GM23248 (cell line): Measurements from ENCODE around the gene DNAI2. TPM values are rescaled to one million over a fixed set of nuclear protein-coding genes. Genes with fewer than 3 reads are reported as not detected.
"Not testable (repeated sequence)": the region's sequence is repeated elsewhere in the genome, so short reads cannot be mapped to it uniquely, and the experiment has no call there.

Experiments
- DNase-seq: peaks from one replicate; pipeline ENCODE4 v3.0.0-alpha.2; 2015
- H2AFZ ChIP-seq: fragments of 200-600 bp; sonication (generic); 2 replicates; pipeline ENCODE4 v1.6.1; 2016; ENCODE audit warnings: antibody characterized with exemption
- H3F3A ChIP-seq: fragments of 200-600 bp; sonication (generic); 2 replicates; pipeline ENCODE4 v1.6.1; 2016; ENCODE audit warnings: mild to moderate bottlenecking, antibody characterized with exemption, mixed run types; ENCODE audit not compliant: insufficient read depth
- H3K27ac ChIP-seq: fragments of 200-600 bp; sonication (generic); 2 replicates; pipeline ENCODE4 v1.5.1; 2016; ENCODE audit warnings: mild to moderate bottlenecking
- H3K27me3 ChIP-seq: fragments of 200-600 bp; sonication (generic); replicated peaks from 2 replicates; pipeline ENCODE4 v1.6.1; 2016; ENCODE audit warnings: mild to moderate bottlenecking; ENCODE audit not compliant: insufficient read depth
- H3K36me3 ChIP-seq: fragments of 200-600 bp; sonication (generic); 2 replicates; pipeline ENCODE4 v1.6.1; 2016; ENCODE audit warnings: low read depth, mild to moderate bottlenecking
- H3K4me1 ChIP-seq: fragments of 200-600 bp; sonication (generic); 2 replicates; pipeline ENCODE4 v1.6.1; 2016; ENCODE audit warnings: mild to moderate bottlenecking; ENCODE audit not compliant: insufficient read depth
- H3K4me2 ChIP-seq: fragments of 200-600 bp; sonication (generic); one replicate; pipeline ENCODE4 v1.6.1; 2016; ENCODE audit warnings: mild to moderate bottlenecking; ENCODE audit not compliant: unreplicated experiment
- H3K4me3 ChIP-seq: fragments of 200-600 bp; sonication (generic); 2 replicates; pipeline ENCODE4 v1.5.1; 2016; ENCODE audit warnings: mild to moderate bottlenecking
- H3K79me2 ChIP-seq: fragments of 200-600 bp; sonication (generic); 2 replicates; pipeline ENCODE4 v1.6.1; 2016; ENCODE audit warnings: mild to moderate bottlenecking; ENCODE audit not compliant: insufficient read depth
- H3K9ac ChIP-seq: fragments of 200-600 bp; sonication (generic); 2 replicates; pipeline ENCODE4 v1.6.1; 2016; ENCODE audit warnings: mild to moderate bottlenecking
- H3K9me2 ChIP-seq: fragments of 200-600 bp; sonication (generic); 2 replicates; pipeline ENCODE4 v1.6.1; 2016; ENCODE audit warnings: mixed run types, mild to moderate bottlenecking, moderate library complexity; ENCODE audit not compliant: insufficient read depth
- H3K9me3 ChIP-seq: fragments of 200-600 bp; sonication (generic); one replicate; pipeline ENCODE4 v1.6.1; 2017; ENCODE audit warnings: low read depth
- H4K20me1 ChIP-seq: fragments of 200-600 bp; sonication (generic); 2 replicates; pipeline ENCODE4 v1.6.0; 2016; ENCODE audit not compliant: insufficient read depth
- EZH2 ChIP-seq: fragments of 200-600 bp; sonication (generic); IDR thresholded peaks from 2 replicates; pipeline ENCODE4 v1.6.1; 2018; ENCODE audit warnings: antibody characterized with exemption, mild to moderate bottlenecking; ENCODE audit not compliant: insufficient read depth, poor library complexity, severe bottlenecking
- EZH2phosphoT487 ChIP-seq: fragments of 200-600 bp; sonication (generic); IDR thresholded peaks from 2 replicates; pipeline ENCODE4 v1.6.1; 2018; ENCODE audit warnings: antibody characterized with exemption, moderate library complexity, mild to moderate bottlenecking, low read depth; ENCODE audit not compliant: insufficient read depth
- WGBS, 2 experiments: methylation state at CpG; one replicate each; pipeline ENCODE4 v1.1.6; 2015 to 2017; ENCODE audit warnings: low lambda C conversion rate in 2 of 2, low coverage in 1 of 2; ENCODE audit errors: missing lambda C conversion rate in 2 of 2; 5-methylcytosine and 5-hydroxymethylcytosine counted together
- in situ Hi-C: fragments of 300-500 bp; cut with MboI; formaldehyde crosslinking; loops from 2 replicates; pipeline ENCODE4 v1.15.0; 2020
- polyA plus RNA-seq: library from polyadenylated mRNA; unstranded; fragments of >200 nt; fragmentation: Nextera tagmentation; extraction: Ambion mirVana; gene quantifications from 2 replicates; pipeline ENCODE4 v1.2.1, GENCODE V29; 2016
- total RNA-seq: library from RNA; depleted of rRNA; stranded (reverse); fragments of >200 nt; shearing (Covaris generic); gene quantifications from 2 replicates; pipeline ENCODE4 v1.2.3, GENCODE V29; 2014

Gene DNAI2
- total and polyA plus RNA-seq, 2 experiments from 2014 or later = not detected

- H3K27me3 ChIP-seq = peaks cover 42% of the 10 kb centered on the region
- H3K9ac ChIP-seq = no peak overlapping the region
- H3K4me2 ChIP-seq = no peak overlapping the region
- WGBS, 2 experiments = 59% methylated on average over 10 of the region's 10 CpGs
- H3F3A ChIP-seq = no peaks in the 10 kb centered on the region
- no peak for TF ChIP-seq EZH2
- no peak for TF ChIP-seq EZH2phosphoT487
- H4K20me1 ChIP-seq = no peaks in the 10 kb centered on the region
- H3K79me2 ChIP-seq = no peaks in the 10 kb centered on the region
- H3K9me3 ChIP-seq = no peaks in the 10 kb centered on the region
- no peak overlapping the region for H3K27ac ChIP-seq
- H3K36me3 ChIP-seq = no peaks in the 10 kb centered on the region
- DNase-seq = no peak
- H3K4me1 ChIP-seq = no peaks in the 10 kb centered on the region
- no peaks in the 10 kb centered on the region for H3K9me2 ChIP-seq
- no peak overlapping the region for H3K4me3 ChIP-seq
- in situ Hi-C loops = no loop called here
- no peak overlapping the region for H2AFZ ChIP-seq
Measured at GRCh38 chr17:74272731-74273201, 1.3 kb upstream of the DNAI2 start.

- peaks cover 32% of the 10 kb centered on the region for H3K27me3 ChIP-seq
- H2AFZ ChIP-seq = no peak overlapping the region
- no peak overlapping the region for H3K4me3 ChIP-seq
- H4K20me1 ChIP-seq = no peaks in the 10 kb centered on the region
- no peaks in the 10 kb centered on the region for H3K9me3 ChIP-seq
- no peaks in the 10 kb centered on the region for H3K9me2 ChIP-seq
- H3K27ac ChIP-seq = no peak overlapping the region
- TF ChIP-seq EZH2phosphoT487 (no peak), EZH2 (no peak)
- no peak overlapping the region for H3K4me2 ChIP-seq
- H3F3A ChIP-seq = no peaks in the 10 kb centered on the region
- no peaks in the 10 kb centered on the region for H3K36me3 ChIP-seq
- no peaks in the 10 kb centered on the region for H3K79me2 ChIP-seq
- WGBS, 2 experiments = 69 to 70% methylated on average over 14 of the region's 14 CpGs
- in situ Hi-C loops = no loop called here
- H3K4me1 ChIP-seq = no peaks in the 10 kb centered on the region
- no peak for DNase-seq
- no peak overlapping the region for H3K9ac ChIP-seq
Measured at GRCh38 chr17:74274709-74275340, 791 bp downstream of the DNAI2 start.

- H3K9me3 ChIP-seq = no peaks in the 10 kb centered on the region
- DNase-seq = peak; percentile 11
- no peak overlapping the region for H3K9ac ChIP-seq
- H3K27ac ChIP-seq = no peak overlapping the region
- peaks cover 32% of the 10 kb centered on the region for H3K27me3 ChIP-seq
- TF ChIP-seq EZH2 (no peak), EZH2phosphoT487 (no peak)
- H3K79me2 ChIP-seq = no peaks in the 10 kb centered on the region
- 2% methylated on average over 12 of the region's 12 CpGs for WGBS, 2 experiments
- no peak overlapping the region for H3K4me3 ChIP-seq
- H2AFZ ChIP-seq = no peak overlapping the region
- in situ Hi-C loops = no loop called here
- H3K36me3 ChIP-seq = no peaks in the 10 kb centered on the region
- H4K20me1 ChIP-seq = no peaks in the 10 kb centered on the region
- H3K4me1 ChIP-seq = no peaks in the 10 kb centered on the region
- no peaks in the 10 kb centered on the region for H3K9me2 ChIP-seq
- H3F3A ChIP-seq = no peaks in the 10 kb centered on the region
- no peak overlapping the region for H3K4me2 ChIP-seq
Measured at GRCh38 chr17:74276051-74276476, 2.0 kb downstream of the DNAI2 start.

GRCh38 chr17:74276541-74277009, 2.5 kb downstream of the DNAI2 start:
- Histone ChIP-seq H3K27ac (no peak overlapping the region), H3K9me2 (no peaks in the 10 kb centered on the region), H3K27me3 (peaks cover 32% of the 10 kb centered on the region), H2AFZ (no peak overlapping the region), H3K4me3 (no peak overlapping the region), H3K36me3 (no peaks in the 10 kb centered on the region), H3K4me1 (no peaks in the 10 kb centered on the region), H4K20me1 (no peaks in the 10 kb centered on the region), H3K79me2 (no peaks in the 10 kb centered on the region), H3F3A (no peaks in the 10 kb centered on the region), H3K9ac (no peak overlapping the region), H3K4me2 (no peak overlapping the region), H3K9me3 (no peaks in the 10 kb centered on the region)
- WGBS, 2 experiments = 4 to 7% methylated on average over 5 of the region's 5 CpGs
- DNase-seq = no peak
- in situ Hi-C loops = no loop called here
- TF ChIP-seq EZH2 = no peak
- no peak for TF ChIP-seq EZH2phosphoT487

GRCh38 chr17:74277935-74278334, 3.9 kb downstream of the DNAI2 start:
- 29 to 44% methylated on average over 1 of the region's 1 CpG for WGBS, 2 experiments
- Histone ChIP-seq H3K27me3 (peaks cover 32% of the 10 kb centered on the region), H3K27ac (no peak overlapping the region), H2AFZ (no peak overlapping the region), H3K4me3 (no peak overlapping the region), H3K9ac (no peak overlapping the region), H3K79me2 (no peaks in the 10 kb centered on the region), H3F3A (no peaks in the 10 kb centered on the region), H3K4me2 (no peak overlapping the region), H3K9me3 (no peaks in the 10 kb centered on the region), H3K4me1 (no peaks in the 10 kb centered on the region), H3K36me3 (no peaks in the 10 kb centered on the region), H3K9me2 (no peaks in the 10 kb centered on the region), H4K20me1 (no peaks in the 10 kb centered on the region)
- in situ Hi-C loops = no loop called here
- TF ChIP-seq EZH2phosphoT487 = no peak
- no peak for TF ChIP-seq EZH2
- no peak for DNase-seq

GRCh38 chr17:74279617-74280016, 5.6 kb downstream of the DNAI2 start:
- in situ Hi-C loops, H3K79me2 ChIP-seq, H3K4me3 ChIP-seq, H3K9me2 ChIP-seq, H3K27ac ChIP-seq, H2AFZ ChIP-seq, H3K4me1 ChIP-seq, DNase-seq, H4K20me1 ChIP-seq, H3K4me2 ChIP-seq, H3K9me3 ChIP-seq, H3F3A ChIP-seq, H3K9ac ChIP-seq, H3K36me3 ChIP-seq: not testable (repeated sequence)
- H3K27me3 ChIP-seq = peaks cover 26% of the 10 kb centered on the region
- 70 to 77% methylated on average over 7 of the region's 7 CpGs for WGBS, 2 experiments
